Activated CD8-positive, alpha-beta memory T cell treated with anti-CD3 and anti-CD28 coated beads for 24 hours (primary cell): Measurements from ENCODE around the gene TASOR.
"Not testable (repeated sequence)": the region's sequence is repeated elsewhere in the genome, so short reads cannot be mapped to it uniquely, and the experiment has no call there.

ENCODE experiments used
- DNase-seq: peaks from one replicate; pipeline ENCODE4 v3.0.0-alpha.2; 2020

The TASOR gene

GRCh38 chr3:56683122-56683817 is at the start of gene TASOR:
Gene TASOR (minus strand): TSS chr3:56683265. CDS start chr3:56683006, 259 bp downstream.
- peak; percentile 92 for DNase-seq

- no peak for DNase-seq
These were observed 49.0 kb upstream of the TASOR start for GRCh38 chr3:56732109-56732508.

- DNase-seq = peak; percentile 76
These were observed 42.1 kb upstream of the TASOR start for GRCh38 chr3:56725175-56725574.

- DNase-seq = peak; percentile 11
These were observed 41.6 kb upstream of the TASOR start for GRCh38 chr3:56724676-56725075.

GRCh38 chr3:56720849-56721248 is 37.8 kb upstream of the TASOR start:
- no peak for DNase-seq

- DNase-seq = not testable (repeated sequence)
These were observed 35.7 kb upstream of the TASOR start for GRCh38 chr3:56718809-56719208.

GRCh38 chr3:56711344-56711743 is 28.3 kb upstream of the TASOR start:
- DNase-seq = no peak

- not testable (repeated sequence) for DNase-seq
These were observed 24.3 kb upstream of the TASOR start for GRCh38 chr3:56707412-56707811.

- no peak for DNase-seq
These were observed 23.6 kb upstream of the TASOR start for GRCh38 chr3:56706629-56707028.

GRCh38 chr3:56704706-56705105 is 21.6 kb upstream of the TASOR start:
- no peak for DNase-seq

GRCh38 chr3:56702490-56703315 is 19.6 kb upstream of the TASOR start:
- DNase-seq = peak; percentile 55

- DNase-seq = no peak
These were observed 17.1 kb upstream of the TASOR start for GRCh38 chr3:56700151-56700550.

GRCh38 chr3:56694867-56695683 is 12.0 kb upstream of the TASOR start:
- DNase-seq = no peak

GRCh38 chr3:56693750-56694149 is 10.7 kb upstream of the TASOR start:
- DNase-seq = no peak

GRCh38 chr3:56692520-56693433 is 9.7 kb upstream of the TASOR start:
- not testable (repeated sequence) for DNase-seq

- not testable (repeated sequence) for DNase-seq
These were observed 8.9 kb upstream of the TASOR start for GRCh38 chr3:56692001-56692365.

GRCh38 chr3:56691165-56692000 is 8.3 kb upstream of the TASOR start:
- no peak for DNase-seq

GRCh38 chr3:56689303-56689702 is 6.2 kb upstream of the TASOR start:
- no peak for DNase-seq

- DNase-seq = no peak
These were observed 5.1 kb upstream of the TASOR start for GRCh38 chr3:56688191-56688590.

GRCh38 chr3:56684029-56684428 is 964 bp upstream of the TASOR start:
- no peak for DNase-seq

- peak; percentile 91 for DNase-seq
These were observed 473 bp downstream of the TASOR start for GRCh38 chr3:56682462-56683121.
